Fibroblast of the aortic adventitia (primary cell): ENCODE measurements around the gene POLD2. TPM values are rescaled to one million over a fixed set of nuclear protein-coding genes. Genes with fewer than 3 reads are reported as not detected.

Experiments used
- DNase-seq: peaks from one replicate; pipeline ENCODE4 v3.0.0-alpha.2; 2010; ENCODE audit warnings: low read depth
- H3K4me3 ChIP-seq: 2 replicates; pipeline ENCODE4 v1.5.1; 2011; ENCODE audit warnings: low read depth, mild to moderate bottlenecking, control low read depth, low read length, moderate library complexity
- CTCF ChIP-seq: IDR thresholded peaks from 2 replicates; pipeline ENCODE4 v1.5.1; 2011; ENCODE audit warnings: mild to moderate bottlenecking, low read length, control low read depth, inconsistent platforms; ENCODE audit not compliant: insufficient read depth
- total RNA-seq: library from RNA; depleted of rRNA; stranded (reverse); fragments of >200 nt; gene quantifications from 2 replicates; pipeline ENCODE4 v1.2.3, GENCODE V29; 2012; ENCODE audit warnings: low replicate concordance

The POLD2 gene
- total RNA-seq, 1 donor, result 87.9 TPM

- TF ChIP-seq CTCF, result no peak
- no peak for DNase-seq
- no peak overlapping the region for H3K4me3 ChIP-seq
Observed at GRCh38 chr7:44076101-44076895, 47.0 kb downstream of the POLD2 start.

GRCh38 chr7:44075296-44076075 lies 47.9 kb downstream of the POLD2 start:
- no peak for DNase-seq
- no peak overlapping the region for H3K4me3 ChIP-seq
- no peak for TF ChIP-seq CTCF

- DNase-seq, result no peak
- TF ChIP-seq CTCF, result no peak
- no peak overlapping the region for H3K4me3 ChIP-seq
Observed at GRCh38 chr7:44074349-44074695, 49.0 kb downstream of the POLD2 start.

- no peak overlapping the region for H3K4me3 ChIP-seq
- DNase-seq, result no peak
- no peak for TF ChIP-seq CTCF
Observed at GRCh38 chr7:44073664-44074348, 49.5 kb downstream of the POLD2 start.

- peak; percentile 92 for DNase-seq
- no peak overlapping the region for H3K4me3 ChIP-seq
- peak; percentile 91 for TF ChIP-seq CTCF
Observed at GRCh38 chr7:44072364-44073231, 50.8 kb downstream of the POLD2 start.

GRCh38 chr7:44071726-44072363 lies 51.5 kb downstream of the POLD2 start:
- no peak overlapping the region for H3K4me3 ChIP-seq
- TF ChIP-seq CTCF, result no peak
- no peak for DNase-seq
